ENCODE measurements around the gene DOCK2.
"Not testable (repeated sequence)": the region's sequence is repeated elsewhere in the genome, so short reads cannot be mapped to it uniquely, and the experiment has no call there.

Gene DOCK2

GRCh38 chr5:169828385-169828784 lies 191.3 kb downstream of the DOCK2 start:
- no peak for DNase-seq (ENCODE audit: low spot score)

- no peak for DNase-seq (ENCODE audit: low spot score)
Measured at GRCh38 chr5:169831331-169831730, 194.3 kb downstream of the DOCK2 start.

GRCh38 chr5:169832304-169832703 lies 195.2 kb downstream of the DOCK2 start:
- no peak for DNase-seq (ENCODE audit: low spot score)

- no peak for DNase-seq (ENCODE audit: low spot score)
Measured at GRCh38 chr5:169832845-169833244, 195.8 kb downstream of the DOCK2 start.

GRCh38 chr5:169833681-169834292 lies 196.7 kb downstream of the DOCK2 start:
- DNase-seq (ENCODE audit: low spot score): not testable (repeated sequence)

- DNase-seq (ENCODE audit: low spot score): not testable (repeated sequence)
Measured at GRCh38 chr5:169834540-169834939, 197.5 kb downstream of the DOCK2 start.

- DNase-seq (ENCODE audit: low spot score): no peak
Measured at GRCh38 chr5:169836835-169837536, 199.9 kb downstream of the DOCK2 start.

- no peak for DNase-seq (ENCODE audit: low spot score)
Measured at GRCh38 chr5:169837686-169838085, 200.6 kb downstream of the DOCK2 start.

- DNase-seq (ENCODE audit: low spot score): no peak
Measured at GRCh38 chr5:169838688-169839087, 201.6 kb downstream of the DOCK2 start.

GRCh38 chr5:169840405-169840804 lies 203.3 kb downstream of the DOCK2 start:
- no peak for DNase-seq (ENCODE audit: low spot score)

GRCh38 chr5:169842699-169843098 lies 205.6 kb downstream of the DOCK2 start:
- DNase-seq (ENCODE audit: low spot score): no peak

GRCh38 chr5:169847519-169847918 lies 210.4 kb downstream of the DOCK2 start:
- no peak for DNase-seq (ENCODE audit: low spot score)

- DNase-seq (ENCODE audit: low spot score): no peak
Measured at GRCh38 chr5:169848271-169848670, 211.2 kb downstream of the DOCK2 start.

- no peak for DNase-seq (ENCODE audit: low spot score)
Measured at GRCh38 chr5:169848792-169849191, 211.7 kb downstream of the DOCK2 start.

- DNase-seq (ENCODE audit: low spot score): no peak
Measured at GRCh38 chr5:169850409-169850808, 213.3 kb downstream of the DOCK2 start.

- no peak for DNase-seq (ENCODE audit: low spot score)
Measured at GRCh38 chr5:169851321-169851850, 214.3 kb downstream of the DOCK2 start.

- no peak for DNase-seq (ENCODE audit: low spot score)
Measured at GRCh38 chr5:169856571-169856970, 219.5 kb downstream of the DOCK2 start.

- no peak for DNase-seq (ENCODE audit: low spot score)
Measured at GRCh38 chr5:169860585-169860984, 223.5 kb downstream of the DOCK2 start.

- no peak for DNase-seq (ENCODE audit: low spot score)
Measured at GRCh38 chr5:169861433-169861832, 224.4 kb downstream of the DOCK2 start.

GRCh38 chr5:169861934-169862333 lies 224.9 kb downstream of the DOCK2 start:
- no peak for DNase-seq (ENCODE audit: low spot score)

GRCh38 chr5:169862391-169862811 lies 225.3 kb downstream of the DOCK2 start:
- DNase-seq (ENCODE audit: low spot score): no peak

GRCh38 chr5:169864483-169864882 lies 227.4 kb downstream of the DOCK2 start:
- no peak for DNase-seq (ENCODE audit: low spot score)

- no peak for DNase-seq (ENCODE audit: low spot score)
Measured at GRCh38 chr5:169867347-169867746, 230.3 kb downstream of the DOCK2 start.

- no peak for DNase-seq (ENCODE audit: low spot score)
Measured at GRCh38 chr5:169869066-169869465, 232.0 kb downstream of the DOCK2 start.
